Prostate gland (tissue), 2 donors: ENCODE data around the gene BICC1.

ENCODE experiments used
- CTCF ChIP-seq, 4 experiments: fragments of 200-600 bp in 2 of 4; fragments of 450-650 bp in 2 of 4; sonication (generic) in 2 of 4; IDR thresholded peaks; 1 replicate in 3 of 4; 2 replicates in 1 of 4; pipeline ENCODE4 v1.5.1; 2016 to 2019; ENCODE audit warnings: antibody characterized with exemption in 4 of 4, mild to moderate bottlenecking in 2 of 4, moderate library complexity in 2 of 4
- POLR2A ChIP-seq: fragments of 450-650 bp; IDR thresholded peaks from one replicate; pipeline ENCODE4 v1.6.1; 2016; ENCODE audit warnings: antibody characterized with exemption, mild to moderate bottlenecking

- TF ChIP-seq POLR2A: no peak
- no peak for TF ChIP-seq CTCF (IDR thresholded peaks at IDR 0.05)
These were observed 278.5 kb downstream of the BICC1 start for GRCh38 chr10:58791137-58791536.
